K562 (cell line): Measurements from ENCODE around the gene CREB3L1. TPM values are rescaled to one million over a fixed set of nuclear protein-coding genes. Genes with fewer than 3 reads are reported as not detected.
A peak's percentile ranks its signal among the peaks of the same experiment; 100 is the strongest.

ENCODE experiments used
- ELK3 ChIP-seq: fragments of 450-650 bp; formaldehyde crosslinking; IDR thresholded peaks from 2 replicates; pipeline ENCODE4 v1.4.0; 2020; ENCODE audit warnings: mild to moderate bottlenecking
- EP300 ChIP-seq: IDR thresholded peaks from 2 replicates; pipeline ENCODE4 v1.6.1; 2012; ENCODE audit warnings: low read length, improper control_type of control experiment
- HCFC1 ChIP-seq: IDR thresholded peaks from 2 replicates; pipeline ENCODE4 v1.6.1; 2012; ENCODE audit warnings: low read depth, low read length, improper control_type of control experiment
- NR1H2 ChIP-seq: sonication (generic); formaldehyde crosslinking; IDR thresholded peaks from 2 replicates; pipeline ENCODE4 v1.4.0; 2020; ENCODE audit warnings: mild to moderate bottlenecking, missing genetic modification reagents
- POLR3A ChIP-seq: IDR thresholded peaks from 2 replicates; pipeline ENCODE4 v1.6.1; 2011; ENCODE audit warnings: borderline replicate concordance, mild to moderate bottlenecking, moderate library complexity; ENCODE audit not compliant: insufficient read length, insufficient read depth; ENCODE audit errors: extremely low read depth
- PRPF4 ChIP-seq: fragments of 200-400 bp; formaldehyde crosslinking; IDR thresholded peaks from one replicate; pipeline ENCODE4 v1.6.1; 2017; ENCODE audit warnings: low read length, low read depth, mild to moderate bottlenecking; ENCODE audit not compliant: insufficient read depth, poor library complexity, severe bottlenecking
- TCF3 ChIP-seq: sonication (generic); formaldehyde crosslinking; IDR thresholded peaks from 2 replicates; pipeline ENCODE4 v1.4.0; 2020; ENCODE audit warnings: mild to moderate bottlenecking, missing genetic modification reagents
- ZHX1 ChIP-seq: fragments of 150-350 bp; conservative IDR thresholded peaks from 2 replicates; pipeline ENCODE4 v1.6.1; 2014; ENCODE audit warnings: low read length
- ZNF212 ChIP-seq: fragments of 450-650 bp; formaldehyde crosslinking; IDR thresholded peaks from 2 replicates; pipeline ENCODE4 v1.4.0; 2020; ENCODE audit warnings: mild to moderate bottlenecking
- ZNF253 ChIP-seq: fragments of 250-450 bp; sonication (Bioruptor Pico); conservative IDR thresholded peaks from 2 replicates; pipeline ENCODE4 v1.6.1; 2021; ENCODE audit warnings: mild to moderate bottlenecking
- ZNF274 ChIP-seq: IDR thresholded peaks from 2 replicates; pipeline ENCODE4 v1.6.1; 2011; ENCODE audit warnings: low read depth, mild to moderate bottlenecking, low read length, moderate library complexity, borderline replicate concordance
- ZNF398 ChIP-seq: fragments of 250-450 bp; sonication (Bioruptor Pico); IDR thresholded peaks from 2 replicates; pipeline ENCODE4 v1.8.0; 2021; ENCODE audit warnings: moderate library complexity, mild to moderate bottlenecking, inconsistent platforms
- ZNF780A ChIP-seq: fragments of 250-450 bp; sonication (Bioruptor Pico); IDR thresholded peaks from 2 replicates; pipeline ENCODE4 v1.5.0; 2021; ENCODE audit warnings: mild to moderate bottlenecking
- polyA plus RNA-seq, 8 experiments: library from polyadenylated mRNA; depleted of rRNA in 4 of 8; stranded (reverse) in 5 of 8; unstranded in 3 of 8; fragments of >200 nt; fragmentation: Nextera tagmentation in 2 of 8; fragmentation: Illumina TruSeq in 1 of 8; extraction: Ambion mirVana in 2 of 8; extraction: Trizol in 1 of 8; gene quantifications; 2 replicates each; pipeline versions ENCODE4 v1.2.1 to v1.2.3, GENCODE V29; 2011 to 2014; ENCODE audit warnings: inconsistent platforms in 1 of 8, missing spikeins in 1 of 8
- total RNA-seq, 7 experiments: library from RNA; depleted of rRNA in 6 of 7; stranded (reverse); fragments of >200 nt in 6 of 7; fragmentation: Illumina TruSeq in 2 of 7; extraction: Trizol in 2 of 7; gene quantifications; 2 replicates each; pipeline versions ENCODE4 v1.2.1 to v1.2.3, GENCODE V29; 2011 to 2021; ENCODE audit warnings: low replicate concordance in 1 of 7
- TF ChIP-seq, protein P1 (sequence below): sonication (generic); formaldehyde crosslinking; IDR thresholded peaks from 2 replicates; pipeline ENCODE4 v1.8.1; 2022; ENCODE audit warnings: missing genetic modification reagents
- TF ChIP-seq, protein P2 (sequence below): fragments of 250-450 bp; sonication (Bioruptor Pico); IDR thresholded peaks from 2 replicates; pipeline ENCODE4 v1.8.0; 2021; ENCODE audit warnings: borderline replicate concordance, mild to moderate bottlenecking, moderate library complexity; ENCODE audit not compliant: poor library complexity, severe bottlenecking
- TF ChIP-seq, protein P3 (sequence below): fragments of 450-650 bp; IDR thresholded peaks from 2 replicates; pipeline ENCODE4 v1.6.1; 2016; ENCODE audit warnings: borderline replicate concordance

CREB3L1 gene
- total and polyA plus RNA-seq, 9 of the 15 experiments (the other 6 are each of a cell fraction or from before 2014, with no cell fraction given): 1.2 to 27.6 (median 3.7) TPM

DNA sequence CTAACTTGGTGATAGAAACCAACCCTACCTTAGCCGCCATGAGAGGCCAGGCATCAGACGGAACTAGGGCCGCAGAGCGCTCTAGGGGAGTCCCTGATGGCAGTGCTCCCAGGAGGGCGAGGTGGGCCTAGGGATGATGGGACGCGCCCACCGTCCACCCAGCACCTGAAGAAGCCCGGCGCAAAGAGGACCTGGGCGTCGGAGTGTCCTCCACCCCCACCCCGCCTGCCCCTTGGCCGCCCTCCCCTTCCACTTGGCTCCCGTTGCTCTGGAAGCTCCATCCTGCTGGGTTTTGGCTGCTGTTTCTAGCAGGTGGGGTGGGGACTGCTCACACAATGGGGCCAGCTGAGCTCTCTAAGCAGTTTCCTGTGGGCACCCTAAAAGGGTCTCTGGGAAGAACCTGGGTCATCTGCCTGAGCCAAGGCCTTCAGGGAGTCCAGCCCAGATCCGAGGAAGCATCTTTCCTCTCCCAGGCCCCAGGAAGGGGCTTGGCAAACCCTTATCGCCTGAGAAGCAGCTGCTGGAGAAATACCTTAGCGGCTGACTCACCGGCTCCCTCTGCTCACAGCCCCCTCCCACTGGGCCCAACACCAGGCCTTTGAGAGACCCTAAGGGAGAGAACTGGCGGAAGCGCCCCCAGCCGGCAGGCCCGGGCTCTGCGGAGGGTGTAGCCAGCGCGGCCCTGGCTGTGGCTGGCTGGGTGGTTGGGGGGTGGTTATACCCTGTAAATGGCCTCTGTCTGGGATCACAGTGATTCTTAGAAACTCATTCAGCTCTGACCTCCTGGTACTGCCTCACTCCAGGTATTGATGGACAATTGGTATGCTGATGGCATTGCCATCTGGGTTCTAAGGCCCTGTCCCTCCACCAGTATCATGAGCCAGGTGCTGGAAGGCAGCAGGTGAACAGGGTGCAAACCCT lies 19.3 kb downstream of the CREB3L1 start (continued):
- TF ChIP-seq, protein P1, sequence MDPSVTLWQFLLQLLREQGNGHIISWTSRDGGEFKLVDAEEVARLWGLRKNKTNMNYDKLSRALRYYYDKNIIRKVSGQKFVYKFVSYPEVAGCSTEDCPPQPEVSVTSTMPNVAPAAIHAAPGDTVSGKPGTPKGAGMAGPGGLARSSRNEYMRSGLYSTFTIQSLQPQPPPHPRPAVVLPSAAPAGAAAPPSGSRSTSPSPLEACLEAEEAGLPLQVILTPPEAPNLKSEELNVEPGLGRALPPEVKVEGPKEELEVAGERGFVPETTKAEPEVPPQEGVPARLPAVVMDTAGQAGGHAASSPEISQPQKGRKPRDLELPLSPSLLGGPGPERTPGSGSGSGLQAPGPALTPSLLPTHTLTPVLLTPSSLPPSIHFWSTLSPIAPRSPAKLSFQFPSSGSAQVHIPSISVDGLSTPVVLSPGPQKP: no peak
- TF ChIP-seq ZNF253 (CRISPR knock-in tag) (no peak), ZHX1 (no peak), ZNF212 (CRISPR knock-in tag) (no peak), ZNF780A (no peak), EP300 (peak; percentile 93), ZNF274 (no peak), ZNF398 (CRISPR knock-in tag) (no peak), TCF3 (CRISPR knock-in tag) (peak; percentile 96), ELK3 (no peak), NR1H2 (CRISPR knock-in tag) (no peak), PRPF4 (no peak), POLR3A (no peak), HCFC1 (peak; percentile 25; the same call in 1 of the 2 replicates)
- TF ChIP-seq, protein P2, sequence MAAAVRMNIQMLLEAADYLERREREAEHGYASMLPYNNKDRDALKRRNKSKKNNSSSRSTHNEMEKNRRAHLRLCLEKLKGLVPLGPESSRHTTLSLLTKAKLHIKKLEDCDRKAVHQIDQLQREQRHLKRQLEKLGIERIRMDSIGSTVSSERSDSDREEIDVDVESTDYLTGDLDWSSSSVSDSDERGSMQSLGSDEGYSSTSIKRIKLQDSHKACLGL (CRISPR knock-in tag): no peak
- TF ChIP-seq, protein P3, sequence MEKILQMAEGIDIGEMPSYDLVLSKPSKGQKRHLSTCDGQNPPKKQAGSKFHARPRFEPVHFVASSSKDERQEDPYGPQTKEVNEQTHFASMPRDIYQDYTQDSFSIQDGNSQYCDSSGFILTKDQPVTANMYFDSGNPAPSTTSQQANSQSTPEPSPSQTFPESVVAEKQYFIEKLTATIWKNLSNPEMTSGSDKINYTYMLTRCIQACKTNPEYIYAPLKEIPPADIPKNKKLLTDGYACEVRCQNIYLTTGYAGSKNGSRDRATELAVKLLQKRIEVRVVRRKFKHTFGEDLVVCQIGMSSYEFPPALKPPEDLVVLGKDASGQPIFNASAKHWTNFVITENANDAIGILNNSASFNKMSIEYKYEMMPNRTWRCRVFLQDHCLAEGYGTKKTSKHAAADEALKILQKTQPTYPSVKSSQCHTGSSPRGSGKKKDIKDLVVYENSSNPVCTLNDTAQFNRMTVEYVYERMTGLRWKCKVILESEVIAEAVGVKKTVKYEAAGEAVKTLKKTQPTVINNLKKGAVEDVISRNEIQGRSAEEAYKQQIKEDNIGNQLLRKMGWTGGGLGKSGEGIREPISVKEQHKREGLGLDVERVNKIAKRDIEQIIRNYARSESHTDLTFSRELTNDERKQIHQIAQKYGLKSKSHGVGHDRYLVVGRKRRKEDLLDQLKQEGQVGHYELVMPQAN: no peak
